B cell (primary cell): ENCODE results near the gene SLC2A13. TPM values are rescaled to one million over a fixed set of nuclear protein-coding genes. Genes with fewer than 3 reads are reported as not detected.

Experiments
- ATAC-seq: fragments of 200-7000 bp; cut with Tn5 transposase; one replicate; pipeline ENCODE4 v1.10.0; 2021; ENCODE audit warnings: low read depth, mild to moderate bottlenecking, moderate number of reproducible peaks, moderate library complexity
- CTCF ChIA-PET: fragments of 350-600 bp; sonication (Branson Sonifier 250); formaldehyde crosslinking; loops from one replicate; lab custom pipeline; 2021; ENCODE audit warnings: antibody characterized with exemption, inconsistent platforms; lab: Charles Lee
- POLR2A ChIA-PET: fragments of 350-600 bp; sonication (Branson Sonifier 250); formaldehyde crosslinking; loops from one replicate; lab custom pipeline; 2021; ENCODE audit warnings: antibody characterized with exemption; lab: Charles Lee
- DNase-seq: peaks from one replicate; pipeline ENCODE4 v3.0.0; 2013
- H2AFZ ChIP-seq: 2 replicates; pipeline ENCODE4 v1.6.1; 2012; ENCODE audit warnings: mild to moderate bottlenecking, low read depth, low read length; ENCODE audit not compliant: insufficient read depth, poor library complexity, severe bottlenecking
- H3K27ac ChIP-seq, 2 donors: 1 replicate in 1 of 2; 2 replicates in 1 of 2; pipeline ENCODE4 v1.5.1; 2012 to 2013; ENCODE audit warnings: low read length in 2 of 2, mild to moderate bottlenecking in 2 of 2, moderate library complexity in 1 of 2
- H3K27me3 ChIP-seq, 4 experiments: fragments of 200-600 bp in 1 of 4; sonication (generic) in 1 of 4; replicated peaks in 1 of 4; 1 replicate in 2 of 4; 2 replicates in 2 of 4; pipeline versions ENCODE4 v1.6.1 to v1.7.0; 2013 to 2016; ENCODE audit warnings: low read length in 3 of 4, mild to moderate bottlenecking in 2 of 4, mixed read lengths in 1 of 4, moderate library complexity in 1 of 4; ENCODE audit not compliant: insufficient read depth in 4 of 4, control insufficient read depth in 3 of 4; ENCODE audit errors: control extremely low read depth in 1 of 4
- H3K36me3 ChIP-seq, 2 experiments: replicated peaks in 1 of 2; 1 replicate in 1 of 2; 2 replicates in 1 of 2; pipeline versions ENCODE4 v1.6.1 to v1.7.1; 2013; ENCODE audit warnings: low read length in 1 of 2; ENCODE audit not compliant: insufficient read depth in 2 of 2, control insufficient read depth in 1 of 2; ENCODE audit errors: control extremely low read depth in 1 of 2, extremely low read depth in 1 of 2
- H3K4me1 ChIP-seq, 2 donors: fragments of 200-600 bp in 1 of 2; sonication (generic) in 1 of 2; 1 replicate in 1 of 2; 2 replicates in 1 of 2; pipeline versions ENCODE4 v1.5.1 to v1.6.1; 2013 to 2017; ENCODE audit warnings: low read length in 2 of 2; ENCODE audit not compliant: control insufficient read depth in 2 of 2, insufficient read depth in 2 of 2
- H3K4me2 ChIP-seq: replicated peaks from 2 replicates; pipeline ENCODE3; 2012; ENCODE audit warnings: mild to moderate bottlenecking, low read depth, low read length; ENCODE audit not compliant: poor library complexity, severe bottlenecking
- H3K4me3 ChIP-seq, 5 experiments: fragments of 200-600 bp in 1 of 5; sonication (generic) in 1 of 5; 1 replicate in 3 of 5; 2 replicates in 2 of 5; pipeline versions ENCODE4 v1.5.1 to v1.7.0; 2011 to 2016; ENCODE audit warnings: low read length in 4 of 5, mild to moderate bottlenecking in 4 of 5, low read depth in 2 of 5, control low read depth in 1 of 5, moderate library complexity in 1 of 5; ENCODE audit not compliant: insufficient read depth in 1 of 5; ENCODE audit errors: control extremely low read depth in 1 of 5, extremely low read depth in 1 of 5
- H3K79me2 ChIP-seq: fragments of 200-600 bp; sonication (generic); one replicate; pipeline ENCODE4 v1.6.0; 2016; ENCODE audit warnings: low read length; ENCODE audit not compliant: control insufficient read depth, insufficient read depth
- H3K9ac ChIP-seq: fragments of 200-600 bp; sonication (generic); 2 replicates; pipeline ENCODE4 v1.6.1; 2017; ENCODE audit warnings: mild to moderate bottlenecking, low read length, moderate library complexity
- H3K9me3 ChIP-seq, 3 donors: one replicate each; pipeline versions ENCODE4 v1.6.1 to v1.7.1; 2013; ENCODE audit warnings: low read length in 2 of 3; ENCODE audit not compliant: control insufficient read depth in 2 of 3, insufficient read depth in 1 of 3; ENCODE audit errors: control extremely low read depth in 1 of 3
- H4K20me1 ChIP-seq: 2 replicates; pipeline ENCODE4 v1.6.0; 2012; ENCODE audit warnings: mild to moderate bottlenecking, low read length; ENCODE audit not compliant: insufficient read depth, control insufficient read depth, poor library complexity, severe bottlenecking
- H3K27ac Mint-ChIP-seq: one replicate; pipeline ENCODE4 v1.8.0; 2021; ENCODE audit warnings: mixed read lengths
- H3K27me3 Mint-ChIP-seq: one replicate; pipeline ENCODE4 v1.8.0; 2021; ENCODE audit warnings: mixed read lengths
- H3K4me1 Mint-ChIP-seq: one replicate; pipeline ENCODE4 v1.8.0; 2021; ENCODE audit warnings: mixed read lengths
- H3K4me3 Mint-ChIP-seq: one replicate; pipeline ENCODE4 v1.8.0; 2021; ENCODE audit warnings: mixed read lengths
- H3K9me3 Mint-ChIP-seq: one replicate; pipeline ENCODE4 v1.8.0; 2022; ENCODE audit warnings: mixed read lengths; ENCODE audit not compliant: insufficient read depth
- EZH2 ChIP-seq: IDR thresholded peaks from 2 replicates; pipeline ENCODE4 v1.6.1; 2012; ENCODE audit warnings: borderline replicate concordance, low read depth, mild to moderate bottlenecking, moderate library complexity, low read length; ENCODE audit not compliant: insufficient read depth, poor library complexity, severe bottlenecking
- WGBS: methylation state at CpG from one replicate; pipeline ENCODE4 v1.1.5; 2013; ENCODE audit warnings: missing lambda C conversion rate; ENCODE audit not compliant: insufficient coverage; 5-methylcytosine and 5-hydroxymethylcytosine counted together
- intact Hi-C: fragments of 100-400 bp; cut with micrococcal nuclease; formaldehyde crosslinking; loops from one replicate; pipeline ENCODE4 v1.10.0; 2022
- polyA plus RNA-seq: library from polyadenylated mRNA; depleted of rRNA; stranded (reverse); fragments of >200 nt; gene quantifications from 2 replicates; pipeline ENCODE4 v1.2.3, GENCODE V29; 2012
- total RNA-seq, 2 donors: library from RNA; stranded (reverse); fragments of 120-200 nt in 1 of 2; gene quantifications; 1 replicate in 1 of 2; 2 replicates in 1 of 2; pipeline versions ENCODE4 v1.2.3 to v1.2.4, GENCODE V29; 2013 to 2022
- TF ChIP-seq, protein P1 (sequence below): fragments of 200-600 bp; IDR thresholded peaks from one replicate; pipeline ENCODE4 v1.8.0; 2022; ENCODE audit warnings: antibody characterized with exemption, mild to moderate bottlenecking

Gene SLC2A13
- total and polyA plus RNA-seq, 2 donors (not counting 1 experiment from before 2014, with no cell fraction given), result 2.1 to 8.6 TPM

DNA sequence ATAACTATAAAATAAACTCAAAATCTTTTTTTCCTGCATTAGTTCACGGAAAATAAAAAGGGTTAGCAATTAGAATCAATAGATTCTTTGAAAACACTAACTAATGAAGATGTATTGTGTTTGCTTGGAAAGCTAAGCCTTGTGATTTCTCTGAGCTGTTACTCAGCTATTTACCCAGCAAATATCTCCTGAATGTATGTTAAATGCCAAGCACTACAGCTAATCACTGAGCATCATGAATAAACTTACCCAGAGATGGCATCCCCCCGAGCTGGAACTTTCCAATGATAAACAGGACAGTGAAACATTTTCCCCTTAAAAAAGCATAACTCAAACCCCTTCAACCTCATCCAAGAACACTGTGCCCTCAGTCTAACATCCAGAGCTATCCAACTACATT is 71.2 kb downstream of the SLC2A13 start:
- 100% methylated on average over 1 of the region's 2 CpGs for WGBS
- Histone ChIP-seq H3K36me3 (no peaks in the 10 kb centered on the region), H3K9me3 (no peaks in the 10 kb centered on the region), H2AFZ (no peak overlapping the region), H3K27ac (no peak overlapping the region), H3K27me3 (no peaks in the 10 kb centered on the region), H3K4me3 (no peak overlapping the region), H3K4me2 (no peak overlapping the region), H3K4me1 (no peaks in the 10 kb centered on the region), H3K9ac (no peak overlapping the region), H4K20me1 (no peaks in the 10 kb centered on the region), H3K79me2 (no peaks in the 10 kb centered on the region)
- Mint-ChIP-seq H3K9me3 (no peaks in the 10 kb centered on the region), H3K4me3 (no peak overlapping the region), H3K27me3 (no peaks in the 10 kb centered on the region), H3K4me1 (no peaks in the 10 kb centered on the region), H3K27ac (no peak overlapping the region)
- ChIA-PET POLR2A (no interaction called here), CTCF (interaction anchor here (2.8 kb wide), 1 partner anchor 72 kb away, joined by 8 read pairs; the partner anchor contains the start of gene SLC2A13)
- DNase-seq, result no peak
- intact Hi-C loops, result no loop called here
- ATAC-seq, result no peak
- TF ChIP-seq, protein P1, sequence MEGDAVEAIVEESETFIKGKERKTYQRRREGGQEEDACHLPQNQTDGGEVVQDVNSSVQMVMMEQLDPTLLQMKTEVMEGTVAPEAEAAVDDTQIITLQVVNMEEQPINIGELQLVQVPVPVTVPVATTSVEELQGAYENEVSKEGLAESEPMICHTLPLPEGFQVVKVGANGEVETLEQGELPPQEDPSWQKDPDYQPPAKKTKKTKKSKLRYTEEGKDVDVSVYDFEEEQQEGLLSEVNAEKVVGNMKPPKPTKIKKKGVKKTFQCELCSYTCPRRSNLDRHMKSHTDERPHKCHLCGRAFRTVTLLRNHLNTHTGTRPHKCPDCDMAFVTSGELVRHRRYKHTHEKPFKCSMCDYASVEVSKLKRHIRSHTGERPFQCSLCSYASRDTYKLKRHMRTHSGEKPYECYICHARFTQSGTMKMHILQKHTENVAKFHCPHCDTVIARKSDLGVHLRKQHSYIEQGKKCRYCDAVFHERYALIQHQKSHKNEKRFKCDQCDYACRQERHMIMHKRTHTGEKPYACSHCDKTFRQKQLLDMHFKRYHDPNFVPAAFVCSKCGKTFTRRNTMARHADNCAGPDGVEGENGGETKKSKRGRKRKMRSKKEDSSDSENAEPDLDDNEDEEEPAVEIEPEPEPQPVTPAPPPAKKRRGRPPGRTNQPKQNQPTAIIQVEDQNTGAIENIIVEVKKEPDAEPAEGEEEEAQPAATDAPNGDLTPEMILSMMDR, result no peak
- TF ChIP-seq EZH2, result no peak

DNA sequence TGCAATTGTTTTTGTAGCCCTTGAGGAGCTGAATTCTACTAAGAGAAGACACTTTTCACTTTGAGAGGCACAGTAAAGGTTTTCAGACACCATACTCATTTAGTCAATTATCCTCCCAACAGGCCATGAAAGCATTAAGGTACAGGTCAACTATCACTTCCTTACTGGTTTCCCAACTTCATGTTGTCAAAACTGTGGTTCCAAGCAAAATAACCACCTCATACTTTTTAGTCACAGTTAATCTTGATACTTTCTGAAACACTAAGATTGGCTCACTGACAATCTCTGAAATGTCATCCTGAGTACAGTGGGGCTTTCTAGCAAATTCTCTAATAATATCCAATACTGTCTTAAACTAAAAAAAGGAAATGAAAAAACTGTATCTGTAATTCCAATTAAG is 71.7 kb downstream of the SLC2A13 start:
- H3K27me3 Mint-ChIP-seq, result no peaks in the 10 kb centered on the region
- H3K4me3 ChIP-seq, result no peak overlapping the region
- ChIA-PET CTCF (interaction anchor here (1.0 to 2.8 kb wide), 2 partner anchors 23 to 72 kb away, joined by 5 to 8 read pairs; partner anchors contain the start of gene SLC2A13), POLR2A (no interaction called here)
- no peak for DNase-seq
- no peaks in the 10 kb centered on the region for H3K9me3 ChIP-seq
- no peaks in the 10 kb centered on the region for H4K20me1 ChIP-seq
- no peak for TF ChIP-seq EZH2
- TF ChIP-seq, protein P1, result no peak
- no peak overlapping the region for H3K4me2 ChIP-seq
- ATAC-seq, result no peak
- intact Hi-C loops, result no loop called here
- H2AFZ ChIP-seq, result no peak overlapping the region
- H3K27ac ChIP-seq, result no peak overlapping the region
- no peaks in the 10 kb centered on the region for H3K27me3 ChIP-seq
- H3K36me3 ChIP-seq, result no peaks in the 10 kb centered on the region
- H3K9me3 Mint-ChIP-seq, result no peaks in the 10 kb centered on the region
- H3K9ac ChIP-seq, result no peak overlapping the region
- H3K4me1 ChIP-seq, result no peaks in the 10 kb centered on the region
- H3K27ac Mint-ChIP-seq, result no peak overlapping the region
- no peaks in the 10 kb centered on the region for H3K79me2 ChIP-seq
- no peak overlapping the region for H3K4me3 Mint-ChIP-seq
- no peaks in the 10 kb centered on the region for H3K4me1 Mint-ChIP-seq
